DOHH2 (cell line): ENCODE data around the gene SCN8A.

Source experiments
- H3F3A ChIP-seq: fragments of 200-600 bp; sonication (generic), shearing (Covaris generic); 2 replicates; pipeline ENCODE4 v1.6.0; 2016; ENCODE audit warnings: antibody characterized with exemption, mild to moderate bottlenecking; ENCODE audit not compliant: control insufficient read depth, insufficient read depth
- H3K27ac ChIP-seq: fragments of 200-600 bp; sonication (generic); 2 replicates; pipeline ENCODE4 v1.5.1; 2014; ENCODE audit warnings: low read depth, mild to moderate bottlenecking, low read length, moderate library complexity
- H3K27me3 ChIP-seq: fragments of 200-600 bp; sonication (generic); 2 replicates; pipeline ENCODE4 v1.6.1; 2014; ENCODE audit warnings: mild to moderate bottlenecking, low read length, mixed read lengths; ENCODE audit not compliant: control insufficient read depth
- H3K36me3 ChIP-seq: fragments of 200-600 bp; sonication (generic); 2 replicates; pipeline ENCODE4 v1.6.1; 2014; ENCODE audit warnings: mild to moderate bottlenecking, low read length, moderate library complexity, mixed read lengths; ENCODE audit not compliant: control insufficient read depth
- H3K4me1 ChIP-seq: fragments of 200-600 bp; sonication (generic); 2 replicates; pipeline ENCODE4 v1.6.1; 2014; ENCODE audit warnings: mild to moderate bottlenecking, low read length, mixed read lengths; ENCODE audit not compliant: control insufficient read depth
- H3K4me2 ChIP-seq: fragments of 200-600 bp; sonication (generic); 2 replicates; pipeline ENCODE4 v1.6.0; 2014; ENCODE audit warnings: mild to moderate bottlenecking, low read length, moderate library complexity
- H3K4me3 ChIP-seq: fragments of 200-600 bp; sonication (generic); 2 replicates; pipeline ENCODE4 v1.5.1; 2014; ENCODE audit warnings: mild to moderate bottlenecking, low read length, mixed read lengths
- H3K79me2 ChIP-seq: fragments of 200-600 bp; sonication (generic); 2 replicates; pipeline ENCODE4 v1.6.1; 2014; ENCODE audit warnings: mild to moderate bottlenecking, low read length, mixed read lengths; ENCODE audit not compliant: control insufficient read depth
- H3K9me2 ChIP-seq: fragments of 200-600 bp; sonication (generic); replicated peaks from 2 replicates; pipeline ENCODE4 v1.6.1; 2014; ENCODE audit warnings: mild to moderate bottlenecking, low read length, mixed read lengths; ENCODE audit not compliant: control insufficient read depth
- H3K9me3 ChIP-seq: fragments of 200-600 bp; sonication (generic); 2 replicates; pipeline ENCODE4 v1.6.1; 2014; ENCODE audit warnings: antibody characterized with exemption, low read length, mixed read lengths; ENCODE audit not compliant: control insufficient read depth, insufficient read depth
- H4K20me1 ChIP-seq: fragments of 200-600 bp; sonication (generic); 2 replicates; pipeline ENCODE4 v1.6.0; 2014; ENCODE audit warnings: low read depth, mild to moderate bottlenecking, antibody characterized with exemption, low read length, moderate library complexity; ENCODE audit not compliant: control insufficient read depth, insufficient read depth
- CTCF ChIP-seq: fragments of 200-600 bp; sonication (generic); IDR thresholded peaks from one replicate; pipeline ENCODE4 v1.5.1; 2014; ENCODE audit warnings: antibody characterized with exemption, mild to moderate bottlenecking, low read depth, low read length; ENCODE audit not compliant: poor library complexity, severe bottlenecking
- EZH2phosphoT487 ChIP-seq: fragments of 200-600 bp; sonication (generic); IDR thresholded peaks from 2 replicates; pipeline ENCODE4 v1.6.1; 2017; ENCODE audit warnings: borderline replicate concordance, mild to moderate bottlenecking, antibody characterized with exemption, low read length, moderate library complexity, mixed read lengths

SCN8A gene

GRCh38 chr12:51822956-51823355 lies 231.9 kb downstream of the SCN8A start:
- H3K27me3 ChIP-seq = peaks cover 8% of the 10 kb centered on the region; the same call in 1 of the 2 replicates
- no peaks in the 10 kb centered on the region for H3F3A ChIP-seq
- H3K79me2 ChIP-seq = no peaks in the 10 kb centered on the region
- no peaks in the 10 kb centered on the region for H4K20me1 ChIP-seq
- no peaks in the 10 kb centered on the region for H3K36me3 ChIP-seq
- H3K9me2 ChIP-seq = no peaks in the 10 kb centered on the region
- H3K27ac ChIP-seq = no peak overlapping the region
- no peak overlapping the region for H3K4me2 ChIP-seq
- H3K4me3 ChIP-seq = no peak overlapping the region
- no peaks in the 10 kb centered on the region for H3K4me1 ChIP-seq
- H3K9me3 ChIP-seq = no peaks in the 10 kb centered on the region
- TF ChIP-seq CTCF (no peak), EZH2phosphoT487 (no peak)

DNA sequence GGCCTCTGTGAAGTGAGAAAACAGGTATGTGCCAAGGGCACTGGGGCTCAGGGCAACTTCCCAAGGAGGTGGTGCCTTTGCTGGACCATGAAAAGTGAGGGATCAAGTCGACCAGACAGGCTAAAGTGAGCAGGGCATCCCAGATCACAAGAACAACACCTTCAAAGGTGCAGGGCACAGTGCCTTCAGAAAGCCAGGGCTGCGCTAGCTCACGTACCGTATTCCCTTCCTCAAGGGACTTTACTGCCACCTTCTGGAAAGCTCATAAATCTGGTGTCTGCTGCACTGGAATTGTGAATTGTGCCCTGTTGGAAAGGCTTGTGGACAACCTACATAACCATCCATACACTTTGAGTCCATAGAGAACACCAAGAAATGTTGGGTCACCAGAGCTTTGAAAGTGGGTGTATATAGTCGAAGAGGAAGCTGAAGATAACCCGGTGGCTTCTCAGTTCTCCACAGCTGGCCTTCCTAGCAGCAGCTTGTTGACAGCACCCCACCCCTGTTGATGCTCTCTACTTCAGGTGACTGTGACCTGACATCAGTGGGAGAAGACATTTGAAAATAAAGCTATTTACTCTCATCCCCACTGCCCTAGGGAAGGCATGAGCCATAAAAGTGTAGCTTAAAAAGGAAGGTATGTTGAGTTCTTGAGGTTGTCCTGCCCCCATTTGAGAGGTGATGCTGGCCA lies 233.0 kb downstream of the SCN8A start:
- H3K36me3 ChIP-seq = no peaks in the 10 kb centered on the region
- H3F3A ChIP-seq = no peaks in the 10 kb centered on the region
- peak; percentile 43 for TF ChIP-seq CTCF
- no peak for TF ChIP-seq EZH2phosphoT487
- H3K9me3 ChIP-seq = no peaks in the 10 kb centered on the region
- no peaks in the 10 kb centered on the region for H3K4me1 ChIP-seq
- H3K79me2 ChIP-seq = no peaks in the 10 kb centered on the region
- H3K27me3 ChIP-seq = peaks cover 15% of the 10 kb centered on the region; the same call in 1 of the 2 replicates
- no peak overlapping the region for H3K4me2 ChIP-seq
- H3K9me2 ChIP-seq = no peaks in the 10 kb centered on the region
- H3K27ac ChIP-seq = no peak overlapping the region
- no peaks in the 10 kb centered on the region for H4K20me1 ChIP-seq
- H3K4me3 ChIP-seq = no peak overlapping the region

DNA sequence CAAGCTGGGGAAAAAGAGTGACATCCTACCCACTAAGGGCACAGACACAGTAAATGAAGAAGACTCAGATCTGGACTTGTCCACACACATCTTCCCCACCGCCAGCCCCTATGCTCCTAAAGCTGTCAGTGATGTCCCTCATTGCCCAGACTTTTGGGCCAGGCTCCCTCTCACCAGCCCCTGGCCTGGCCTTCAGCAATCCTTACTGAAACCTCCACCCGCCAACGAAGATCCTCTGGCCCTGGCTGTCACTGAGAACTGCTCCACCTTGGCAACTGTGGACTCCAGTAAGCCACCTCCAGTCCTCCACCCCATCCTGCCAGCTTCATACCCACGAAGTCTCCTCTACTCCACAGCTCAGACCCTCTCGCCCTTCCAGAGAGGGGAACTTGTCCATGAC lies 234.2 kb downstream of the SCN8A start:
- no peak overlapping the region for H3K4me2 ChIP-seq

More for the DNA sequence above, 234.2 kb downstream of the SCN8A start:
- Histone ChIP-seq H3K27ac (no peak overlapping the region), H3K9me3 (no peaks in the 10 kb centered on the region), H4K20me1 (no peaks in the 10 kb centered on the region), H3K4me1 (no peaks in the 10 kb centered on the region), H3K9me2 (no peaks in the 10 kb centered on the region), H3K4me3 (no peak overlapping the region), H3K27me3 (peaks cover 14% of the 10 kb centered on the region; the same call in 1 of the 2 replicates), H3K36me3 (no peaks in the 10 kb centered on the region), H3K79me2 (no peaks in the 10 kb centered on the region), H3F3A (no peaks in the 10 kb centered on the region)
- TF ChIP-seq EZH2phosphoT487 (no peak), CTCF (no peak)
